ENCODE results near the gene CDH4. TPM values are rescaled to one million over a fixed set of nuclear protein-coding genes. Genes with fewer than 3 reads are reported as not detected.

The CDH4 gene
- total and polyA plus RNA-seq, 2 of the 4 experiments (the other 2 are of a cell fraction) = 1.6 to 3.5 TPM

DNA sequence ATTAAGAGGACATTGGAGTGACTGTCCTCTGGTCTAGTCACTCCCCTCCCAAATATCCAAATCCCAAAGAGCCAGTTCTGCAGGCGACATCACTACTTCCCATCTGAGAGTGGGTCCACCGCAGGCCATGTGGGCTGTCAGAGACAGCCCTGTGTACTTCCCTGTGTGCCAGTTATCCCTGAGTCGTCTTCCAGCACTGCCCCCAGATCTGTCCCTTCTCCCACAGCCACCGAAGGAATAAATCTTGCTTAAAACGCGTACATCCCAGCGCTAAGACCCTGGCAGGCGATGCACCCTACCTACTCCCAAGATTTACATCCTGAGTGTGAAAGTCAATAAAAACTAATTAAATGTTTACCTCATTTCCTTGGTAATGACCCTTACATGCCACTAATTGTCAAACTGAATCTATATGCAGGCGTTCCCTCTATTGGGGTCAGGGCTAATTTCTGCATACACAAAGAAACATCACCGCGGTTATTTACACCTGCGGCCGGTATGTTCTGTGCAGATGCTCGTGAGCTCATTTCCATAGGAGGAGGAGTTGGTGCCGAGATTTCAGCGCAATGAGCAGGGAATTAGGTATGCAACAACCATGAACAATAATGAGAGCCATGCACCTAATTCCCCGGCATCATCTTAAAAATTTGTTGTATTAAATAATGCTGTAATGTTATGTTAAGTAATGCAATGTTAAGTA, 31.3 kb upstream of the CDH4 start:
- no peak for ATAC-seq (ENCODE audit: low read depth)
- no peak overlapping the region for H3K14ac ChIP-seq (replicated peaks; ENCODE audit: low read depth, low read length)
- peak overlapping the region; percentile 21; the same call in 1 of the 2 replicates for H2BK120ac ChIP-seq (ENCODE audit: low read depth, low read length)
- intact Hi-C loops (cut with micrococcal nuclease) = no loop called here
- dilution Hi-C loops (cut with HindIII; ENCODE audit: low sequenced_read_pairs, unreplicated experiment) = no loop called here
- in situ Hi-C loops (cut with MboI; ENCODE audit: low sequenced_read_pairs) = loop anchor here (10.0 kb wide), 1 partner anchor 1006 kb away; no protein-coding TSS in a partner anchor
- H3K23ac ChIP-seq (ENCODE audit: low read depth, low read length) = no peak overlapping the region
- no peak overlapping the region for H2BK5ac ChIP-seq (ENCODE audit: low read depth, low read length, poor library complexity, severe bottlenecking)
- 69% methylated on average over 3 of the region's 17 CpGs; no CpG with 5 or more reads in 1 of the 2 experiments for WGBS, 2 experiments (ENCODE audit: extremely low coverage in 2 of 2, insufficient read length in 1 of 2)
- BruUV-seq (replicated peaks) = no TSS peak
- TF ChIP-seq CHD1 (IDR thresholded peaks at IDR 0.05; ENCODE audit: low read depth, low read length) = no peak
- TF ChIP-seq SMC3 (IDR thresholded peaks at IDR 0.05; ENCODE audit: low read depth, low read length) = no peak
- TF ChIP-seq RAD21 (IDR thresholded peaks at IDR 0.05; ENCODE audit: low read length) = no peak
- TF ChIP-seq BHLHE40 (IDR thresholded peaks at IDR 0.05; ENCODE audit: low read depth, low read length) = no peak
- no peak for TF ChIP-seq FOS (IDR thresholded peaks at IDR 0.05; ENCODE audit: low read depth, low read length)
- TF ChIP-seq, protein P1, sequence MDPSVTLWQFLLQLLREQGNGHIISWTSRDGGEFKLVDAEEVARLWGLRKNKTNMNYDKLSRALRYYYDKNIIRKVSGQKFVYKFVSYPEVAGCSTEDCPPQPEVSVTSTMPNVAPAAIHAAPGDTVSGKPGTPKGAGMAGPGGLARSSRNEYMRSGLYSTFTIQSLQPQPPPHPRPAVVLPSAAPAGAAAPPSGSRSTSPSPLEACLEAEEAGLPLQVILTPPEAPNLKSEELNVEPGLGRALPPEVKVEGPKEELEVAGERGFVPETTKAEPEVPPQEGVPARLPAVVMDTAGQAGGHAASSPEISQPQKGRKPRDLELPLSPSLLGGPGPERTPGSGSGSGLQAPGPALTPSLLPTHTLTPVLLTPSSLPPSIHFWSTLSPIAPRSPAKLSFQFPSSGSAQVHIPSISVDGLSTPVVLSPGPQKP (IDR thresholded peaks at IDR 0.05; ENCODE audit: borderline replicate concordance, low read depth, low read length) = no peak
- H2AK9ac ChIP-seq (replicated peaks; ENCODE audit: low read depth, low read length, poor library complexity) = no peak overlapping the region
- ChIA-PET POLR2A (ENCODE audit: unreplicated experiment) (no interaction called here), CTCF (no interaction called here)
- H3K4ac ChIP-seq (ENCODE audit: low read depth, low read length) = no peak overlapping the region
- H3K9ac ChIP-seq (ENCODE audit: low read depth, low read length) = no peak overlapping the region
- no peaks in the 10 kb centered on the region for H3K36me3 ChIP-seq (ENCODE audit: control insufficient read depth, insufficient read depth, low read length)
- H2BK20ac ChIP-seq (ENCODE audit: low read depth, low read length) = 0 out of 2 replicates have a peak overlapping the region, but pooled peaks have one; percentile 23
- no peak overlapping the region for H3K56ac ChIP-seq (ENCODE audit: extremely low read depth, insufficient read depth, low read length)
- no peak for DNase-seq
- H2BK15ac ChIP-seq (ENCODE audit: low read depth, low read length) = peak overlapping the region; percentile 28; the same call in 1 of the 3 replicates
- H3K9me1 ChIP-seq (ENCODE audit: insufficient read depth, low read length) = peaks cover 10% of the 10 kb centered on the region
- H2AK5ac ChIP-seq (ENCODE audit: low read depth, low read length) = peak overlapping the region; percentile 60; the same call in 1 of the 2 replicates
- peaks cover 5% of the 10 kb centered on the region; the same call in 1 of the 2 replicates for H3K27me3 ChIP-seq (ENCODE audit: control insufficient read depth, insufficient read depth, low read length)
- H4K91ac ChIP-seq (ENCODE audit: insufficient read depth, low read depth, low read length) = no peak overlapping the region; the same call in 1 of the 2 replicates
- H2AFZ ChIP-seq (replicated peaks; ENCODE audit: low read length, poor library complexity) = no peak overlapping the region
- no peak overlapping the region for H4K8ac ChIP-seq (ENCODE audit: low read depth in 2 of 2, low read length in 2 of 2)
- peaks cover 9% of the 10 kb centered on the region for H3K4me1 ChIP-seq (ENCODE audit: control insufficient read depth, insufficient read depth, low read length)
- no peak overlapping the region for H3K18ac ChIP-seq (ENCODE audit: low read depth, low read length)
- H3K4me2 ChIP-seq (ENCODE audit: low read depth, low read length) = no peak overlapping the region
- H3K27ac ChIP-seq (ENCODE audit: insufficient read depth, low read length) = no peak overlapping the region
- no peaks in the 10 kb centered on the region for H3K79me1 ChIP-seq (ENCODE audit: low read depth in 1 of 2, low read length in 2 of 2)
- H4K20me1 ChIP-seq (ENCODE audit: insufficient read depth, low read length) = peaks cover 3% of the 10 kb centered on the region; the same call in 1 of the 2 replicates
- no peak overlapping the region for H4K5ac ChIP-seq (ENCODE audit: low read depth, low read length)
- H3K9me3 ChIP-seq (ENCODE audit: control insufficient read depth, insufficient read depth, low read length) = no peaks in the 10 kb centered on the region
- no peak overlapping the region for H3K4me3 ChIP-seq (ENCODE audit: insufficient read depth, low read depth, low read length)

Data from IMR-90 (cell line).